IMR-90 (cell line): ENCODE data around the gene CD69. TPM values are rescaled to one million over a fixed set of nuclear protein-coding genes. Genes with fewer than 3 reads are reported as not detected.

Source experiments
- ATAC-seq: fragments of 200-7000 bp; cut with Tn5 transposase; 2 replicates; pipeline ENCODE4 v1.9.1; 2020; ENCODE audit warnings: low read depth, mild to moderate bottlenecking, moderate library complexity
- BruUV-seq: library from RNA; stranded (reverse); fragments of 400-500 nt; replicated peaks from 2 replicates; lab custom pipeline; 2021; lab: Mats Ljungman, UMichigan
- CTCF ChIA-PET: fragments of 300-600 bp; formaldehyde crosslinking; extraction: SDS; loops from one replicate; lab custom pipeline; 2021; ENCODE audit warnings: antibody characterized with exemption; lab: Yijun Ruan, JAX
- POLR2A ChIA-PET: fragments of 300-600 bp; sonication (Branson Sonifier 250); formaldehyde crosslinking; loops from one replicate; lab custom pipeline; 2022; ENCODE audit warnings: antibody characterized with exemption; ENCODE audit not compliant: unreplicated experiment; lab: Charles Lee
- DNase-seq: peaks from one replicate; pipeline ENCODE4 v3.0.0; 2013
- H2AFZ ChIP-seq: replicated peaks from 2 replicates; pipeline ENCODE3; 2013; ENCODE audit warnings: low read length, mild to moderate bottlenecking; ENCODE audit not compliant: poor library complexity
- H2AK5ac ChIP-seq: 2 replicates; pipeline ENCODE4 v1.6.1; 2013; ENCODE audit warnings: low read depth, low read length, inconsistent platforms
- H2AK9ac ChIP-seq: replicated peaks from 2 replicates; pipeline ENCODE3; 2013; ENCODE audit warnings: mild to moderate bottlenecking, low read depth, low read length, moderate library complexity; ENCODE audit not compliant: poor library complexity
- H2BK120ac ChIP-seq: 2 replicates; pipeline ENCODE4 v1.6.1; 2013; ENCODE audit warnings: low read depth, low read length, inconsistent platforms
- H2BK15ac ChIP-seq: 3 replicates; pipeline ENCODE4 v1.6.1; 2013; ENCODE audit warnings: low read depth, low read length, inconsistent platforms
- H2BK20ac ChIP-seq: 2 replicates; pipeline ENCODE4 v1.6.1; 2013; ENCODE audit warnings: low read depth, mild to moderate bottlenecking, inconsistent platforms, low read length, moderate library complexity
- H2BK5ac ChIP-seq: 2 replicates; pipeline ENCODE4 v1.6.1; 2013; ENCODE audit warnings: mild to moderate bottlenecking, low read depth, low read length, inconsistent platforms; ENCODE audit not compliant: poor library complexity, severe bottlenecking
- H3K14ac ChIP-seq: replicated peaks from 2 replicates; pipeline ENCODE4 v1.6.1; 2013; ENCODE audit warnings: low read depth, low read length, inconsistent platforms
- H3K18ac ChIP-seq: 2 replicates; pipeline ENCODE4 v1.6.1; 2013; ENCODE audit warnings: low read depth, low read length, control low read depth
- H3K23ac ChIP-seq: 2 replicates; pipeline ENCODE4 v1.6.1; 2013; ENCODE audit warnings: low read depth, low read length, inconsistent platforms
- H3K27ac ChIP-seq: 2 replicates; pipeline ENCODE4 v1.5.1; 2013; ENCODE audit warnings: mild to moderate bottlenecking, control low read depth, low read length; ENCODE audit not compliant: insufficient read depth
- H3K27me3 ChIP-seq: 2 replicates; pipeline ENCODE4 v1.6.1; 2013; ENCODE audit warnings: low read length; ENCODE audit not compliant: control insufficient read depth, insufficient read depth
- H3K36me3 ChIP-seq: 2 replicates; pipeline ENCODE4 v1.6.1; 2013; ENCODE audit warnings: low read length, mixed read lengths; ENCODE audit not compliant: control insufficient read depth, insufficient read depth
- H3K4ac ChIP-seq: 2 replicates; pipeline ENCODE4 v1.6.1; 2013; ENCODE audit warnings: low read depth, low read length, inconsistent platforms
- H3K4me1 ChIP-seq: 2 replicates; pipeline ENCODE4 v1.6.1; 2013; ENCODE audit warnings: low read length, mixed read lengths; ENCODE audit not compliant: control insufficient read depth, insufficient read depth
- H3K4me2 ChIP-seq: 2 replicates; pipeline ENCODE4 v1.6.1; 2013; ENCODE audit warnings: low read depth, mild to moderate bottlenecking, control low read depth, low read length, moderate library complexity
- H3K4me3 ChIP-seq: 2 replicates; pipeline ENCODE4 v1.5.1; 2013; ENCODE audit warnings: low read depth, mild to moderate bottlenecking, control low read depth, low read length, moderate library complexity; ENCODE audit not compliant: insufficient read depth
- H3K56ac ChIP-seq: 2 replicates; pipeline ENCODE4 v1.6.1; 2013; ENCODE audit warnings: low read length, inconsistent platforms; ENCODE audit not compliant: insufficient read depth; ENCODE audit errors: extremely low read depth
- H3K79me1 ChIP-seq, 2 experiments: 2 replicates each; pipeline ENCODE4 v1.6.1; 2013; ENCODE audit warnings: low read length in 2 of 2, inconsistent platforms in 1 of 2, low read depth in 1 of 2
- H3K9ac ChIP-seq: 2 replicates; pipeline ENCODE4 v1.6.1; 2013; ENCODE audit warnings: low read depth, low read length, control low read depth
- H3K9me1 ChIP-seq: 2 replicates; pipeline ENCODE4 v1.6.1; 2013; ENCODE audit warnings: low read length, inconsistent platforms; ENCODE audit not compliant: insufficient read depth
- H3K9me3 ChIP-seq: 2 replicates; pipeline ENCODE4 v1.6.1; 2013; ENCODE audit warnings: low read length; ENCODE audit not compliant: control insufficient read depth, insufficient read depth
- H4K20me1 ChIP-seq: 2 replicates; pipeline ENCODE4 v1.6.1; 2013; ENCODE audit warnings: low read length, inconsistent platforms; ENCODE audit not compliant: insufficient read depth
- H4K5ac ChIP-seq: 2 replicates; pipeline ENCODE4 v1.6.1; 2013; ENCODE audit warnings: mild to moderate bottlenecking, low read depth, low read length, control low read depth
- H4K8ac ChIP-seq, 2 experiments: 2 replicates each; pipeline ENCODE4 v1.6.1; 2013; ENCODE audit warnings: low read depth in 2 of 2, low read length in 2 of 2, control low read depth in 1 of 2, inconsistent platforms in 1 of 2
- H4K91ac ChIP-seq: 2 replicates; pipeline ENCODE4 v1.6.1; 2013; ENCODE audit warnings: low read depth, low read length, inconsistent platforms; ENCODE audit not compliant: insufficient read depth
- BHLHE40 ChIP-seq: fragments of 150-350 bp; IDR thresholded peaks from 2 replicates; pipeline ENCODE4 v1.6.1; 2016; ENCODE audit warnings: mild to moderate bottlenecking, low read depth, low read length
- CEBPB ChIP-seq: IDR thresholded peaks from 2 replicates; pipeline ENCODE4 v1.6.1; 2012; ENCODE audit warnings: low read depth, low read length, improper control_type of control experiment
- CHD1 ChIP-seq: IDR thresholded peaks from 2 replicates; pipeline ENCODE4 v1.6.1; 2012; ENCODE audit warnings: low read depth, low read length, improper control_type of control experiment
- FOS ChIP-seq: fragments of 150-350 bp; IDR thresholded peaks from 2 replicates; pipeline ENCODE4 v1.6.1; 2016; ENCODE audit warnings: low read depth, low read length
- MAFK ChIP-seq: IDR thresholded peaks from 2 replicates; pipeline ENCODE4 v1.6.1; 2012; ENCODE audit warnings: low read depth, low read length, improper control_type of control experiment
- MAZ ChIP-seq: IDR thresholded peaks from 2 replicates; pipeline ENCODE4 v1.6.1; 2012; ENCODE audit warnings: low read depth, mild to moderate bottlenecking, low read length, improper control_type of control experiment, moderate library complexity, borderline replicate concordance
- NFE2L2 ChIP-seq: fragments of 150-350 bp; IDR thresholded peaks from 2 replicates; pipeline ENCODE4 v1.6.1; 2016; ENCODE audit warnings: low read depth, mild to moderate bottlenecking, low read length
- POLR2A ChIP-seq: IDR thresholded peaks from 2 replicates; pipeline ENCODE4 v1.6.1; 2012; ENCODE audit warnings: mild to moderate bottlenecking, low read depth, low read length
- RAD21 ChIP-seq: IDR thresholded peaks from 2 replicates; pipeline ENCODE4 v1.6.1; 2012; ENCODE audit warnings: low read length, improper control_type of control experiment
- RCOR1 ChIP-seq: IDR thresholded peaks from 2 replicates; pipeline ENCODE4 v1.6.1; 2012; ENCODE audit warnings: mild to moderate bottlenecking, low read length, improper control_type of control experiment; ENCODE audit not compliant: insufficient replicate concordance
- RFX5 ChIP-seq: IDR thresholded peaks from 2 replicates; pipeline ENCODE4 v1.8.0; 2012; ENCODE audit warnings: low read depth, mild to moderate bottlenecking, low read length, moderate library complexity
- SMC3 ChIP-seq: fragments of 150-350 bp; IDR thresholded peaks from 2 replicates; pipeline ENCODE4 v1.6.1; 2016; ENCODE audit warnings: low read depth, mild to moderate bottlenecking, antibody characterized with exemption, low read length, moderate library complexity
- WGBS, 2 experiments: methylation state at CpG; one replicate each; pipeline versions ENCODE4 v1.1.5 to v1.1.7; 2013; ENCODE audit warnings: missing lambda C conversion rate in 2 of 2; ENCODE audit not compliant: insufficient read length in 1 of 2; ENCODE audit errors: extremely low coverage in 2 of 2; 5-methylcytosine and 5-hydroxymethylcytosine counted together
- dilution Hi-C: fragments of 300-500 bp; cut with HindIII; formaldehyde crosslinking; loops from one replicate; pipeline ENCODE4 v1.14.3; 2018; ENCODE audit warnings: low sequenced_read_pairs; ENCODE audit not compliant: unreplicated experiment
- in situ Hi-C: fragments of 300-500 bp; cut with MboI; formaldehyde crosslinking; loops from 3 replicates; pipeline ENCODE4 v1.14.3; 2019; ENCODE audit warnings: low sequenced_read_pairs, inconsistent platforms, mixed read lengths
- intact Hi-C: fragments of 100-400 bp; cut with micrococcal nuclease; formaldehyde crosslinking; loops from 2 replicates; pipeline ENCODE4 v1.10.0; 2022
- polyA plus RNA-seq, 3 experiments: library from polyadenylated mRNA; depleted of rRNA; stranded (reverse); fragments of >200 nt; gene quantifications; 2 replicates each; pipeline ENCODE4 v1.2.3, GENCODE V29; 2012; ENCODE audit warnings: low replicate concordance in 1 of 3
- total RNA-seq: library from RNA; depleted of rRNA; stranded (reverse); fragments of >200 nt; gene quantifications from 2 replicates; pipeline ENCODE4 v1.2.3, GENCODE V29; 2012
- TF ChIP-seq, protein P1 (sequence below): conservative IDR thresholded peaks from 2 replicates; pipeline ENCODE4 v1.5.1; 2012; ENCODE audit warnings: mild to moderate bottlenecking, low read depth, low read length, improper control_type of control experiment
- TF ChIP-seq, protein P2 (sequence below): fragments of 150-350 bp; IDR thresholded peaks from 2 replicates; pipeline ENCODE4 v1.6.1; 2016; ENCODE audit warnings: low read depth, mild to moderate bottlenecking, low read length, moderate library complexity, borderline replicate concordance
- TF ChIP-seq, protein P3 (sequence below): fragments of 150-350 bp; IDR thresholded peaks from 2 replicates; pipeline ENCODE4 v1.6.1; 2017; ENCODE audit warnings: mild to moderate bottlenecking, antibody characterized with exemption, low read length, low read depth

The CD69 gene
- total and polyA plus RNA-seq, 2 of the 4 experiments (the other 2 are of a cell fraction), result not detected

DNA sequence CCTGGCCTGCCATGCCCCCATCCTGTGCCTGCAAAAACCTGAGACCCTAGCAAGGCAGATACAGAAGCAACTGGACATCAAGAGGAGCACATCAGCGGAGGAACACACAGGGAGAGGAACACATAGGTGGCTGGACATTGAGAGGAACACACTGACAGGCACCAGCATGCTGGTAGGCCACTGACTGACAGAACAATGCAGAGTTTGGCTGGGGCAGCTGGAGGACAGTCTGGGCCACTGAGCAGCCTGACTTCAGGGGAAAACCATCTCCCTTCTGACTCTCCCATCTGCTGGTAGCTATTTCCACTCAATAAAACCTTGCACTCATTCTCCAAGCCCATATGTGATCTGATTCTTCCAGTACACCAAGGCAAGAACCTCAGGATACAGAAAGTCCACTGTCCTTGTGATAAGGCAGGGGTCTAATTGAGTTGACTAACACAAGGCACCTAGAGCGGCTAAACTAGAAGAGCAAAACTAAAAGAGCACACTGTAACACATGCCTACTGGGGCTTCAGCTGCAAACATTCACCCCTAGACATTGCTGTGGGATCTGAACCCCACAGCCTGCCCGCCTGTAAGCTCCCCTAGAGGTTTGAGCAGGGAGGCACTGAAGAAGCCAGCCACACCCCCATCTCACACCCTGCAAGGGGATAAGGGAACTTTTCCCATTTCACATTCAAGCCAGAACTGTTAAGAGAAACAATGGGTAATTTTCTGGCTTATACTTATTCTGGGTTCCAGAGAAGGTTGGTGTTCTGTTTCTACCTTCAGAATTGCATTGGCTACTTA, 49.9 kb downstream of the CD69 start:
- Histone ChIP-seq H3K18ac (no peak overlapping the region), H4K20me1 (no peaks in the 10 kb centered on the region), H3K27ac (no peak overlapping the region), H3K36me3 (no peaks in the 10 kb centered on the region), H2BK120ac (no peak overlapping the region), H2AK5ac (no peak overlapping the region), H2BK20ac (no peak overlapping the region), H3K9me3 (no peaks in the 10 kb centered on the region), H3K27me3 (no peaks in the 10 kb centered on the region), H3K9me1 (no peaks in the 10 kb centered on the region), H3K9ac (no peak overlapping the region), H2BK5ac (no peak overlapping the region), H3K4me2 (no peak overlapping the region), H4K5ac (no peak overlapping the region), H3K79me1 (no peaks in the 10 kb centered on the region), H2AFZ (no peak overlapping the region), H4K8ac (no peak overlapping the region), H4K91ac (no peak overlapping the region), H3K14ac (no peak overlapping the region), H2BK15ac (no peak overlapping the region), H3K4ac (no peak overlapping the region), H3K4me1 (no peaks in the 10 kb centered on the region), H2AK9ac (no peak overlapping the region), H3K56ac (no peak overlapping the region), H3K4me3 (no peak overlapping the region), H3K23ac (no peak overlapping the region)
- in situ Hi-C loops, result loop anchor here (25.0 kb wide), 1 partner anchor 373 kb away; no protein-coding TSS in a partner anchor
- dilution Hi-C loops, result no loop called here
- no peak for ATAC-seq
- ChIA-PET CTCF (no interaction called here), POLR2A (no interaction called here)
- TF ChIP-seq RFX5 (no peak), SMC3 (no peak), RCOR1 (no peak), FOS (no peak), MAFK (no peak), CEBPB (no peak), NFE2L2 (no peak), POLR2A (no peak), RAD21 (no peak), BHLHE40 (no peak), MAZ (no peak), CHD1 (no peak)
- TF ChIP-seq, protein P1, sequence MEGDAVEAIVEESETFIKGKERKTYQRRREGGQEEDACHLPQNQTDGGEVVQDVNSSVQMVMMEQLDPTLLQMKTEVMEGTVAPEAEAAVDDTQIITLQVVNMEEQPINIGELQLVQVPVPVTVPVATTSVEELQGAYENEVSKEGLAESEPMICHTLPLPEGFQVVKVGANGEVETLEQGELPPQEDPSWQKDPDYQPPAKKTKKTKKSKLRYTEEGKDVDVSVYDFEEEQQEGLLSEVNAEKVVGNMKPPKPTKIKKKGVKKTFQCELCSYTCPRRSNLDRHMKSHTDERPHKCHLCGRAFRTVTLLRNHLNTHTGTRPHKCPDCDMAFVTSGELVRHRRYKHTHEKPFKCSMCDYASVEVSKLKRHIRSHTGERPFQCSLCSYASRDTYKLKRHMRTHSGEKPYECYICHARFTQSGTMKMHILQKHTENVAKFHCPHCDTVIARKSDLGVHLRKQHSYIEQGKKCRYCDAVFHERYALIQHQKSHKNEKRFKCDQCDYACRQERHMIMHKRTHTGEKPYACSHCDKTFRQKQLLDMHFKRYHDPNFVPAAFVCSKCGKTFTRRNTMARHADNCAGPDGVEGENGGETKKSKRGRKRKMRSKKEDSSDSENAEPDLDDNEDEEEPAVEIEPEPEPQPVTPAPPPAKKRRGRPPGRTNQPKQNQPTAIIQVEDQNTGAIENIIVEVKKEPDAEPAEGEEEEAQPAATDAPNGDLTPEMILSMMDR, result no peak
- TF ChIP-seq, protein P2, sequence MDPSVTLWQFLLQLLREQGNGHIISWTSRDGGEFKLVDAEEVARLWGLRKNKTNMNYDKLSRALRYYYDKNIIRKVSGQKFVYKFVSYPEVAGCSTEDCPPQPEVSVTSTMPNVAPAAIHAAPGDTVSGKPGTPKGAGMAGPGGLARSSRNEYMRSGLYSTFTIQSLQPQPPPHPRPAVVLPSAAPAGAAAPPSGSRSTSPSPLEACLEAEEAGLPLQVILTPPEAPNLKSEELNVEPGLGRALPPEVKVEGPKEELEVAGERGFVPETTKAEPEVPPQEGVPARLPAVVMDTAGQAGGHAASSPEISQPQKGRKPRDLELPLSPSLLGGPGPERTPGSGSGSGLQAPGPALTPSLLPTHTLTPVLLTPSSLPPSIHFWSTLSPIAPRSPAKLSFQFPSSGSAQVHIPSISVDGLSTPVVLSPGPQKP, result no peak
- TF ChIP-seq, protein P3, sequence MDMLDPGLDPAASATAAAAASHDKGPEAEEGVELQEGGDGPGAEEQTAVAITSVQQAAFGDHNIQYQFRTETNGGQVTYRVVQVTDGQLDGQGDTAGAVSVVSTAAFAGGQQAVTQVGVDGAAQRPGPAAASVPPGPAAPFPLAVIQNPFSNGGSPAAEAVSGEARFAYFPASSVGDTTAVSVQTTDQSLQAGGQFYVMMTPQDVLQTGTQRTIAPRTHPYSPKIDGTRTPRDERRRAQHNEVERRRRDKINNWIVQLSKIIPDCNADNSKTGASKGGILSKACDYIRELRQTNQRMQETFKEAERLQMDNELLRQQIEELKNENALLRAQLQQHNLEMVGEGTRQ, result no peak
- 80% methylated on average over 1 of the region's 3 CpGs; no CpG with 5 or more reads in 1 of the 2 experiments for WGBS, 2 experiments
- no peak for DNase-seq
- intact Hi-C loops, result no loop called here
- BruUV-seq, result no TSS peak
